Activated T-cell treated with anti-CD3 and anti-CD28 coated beads, Interleukin-2, amount 50 U/mL, for 1 hour (primary cell): Measurements from ENCODE around the gene ARSJ.
"Not testable (repeated sequence)": the region's sequence is repeated elsewhere in the genome, so short reads cannot be mapped to it uniquely, and the experiment has no call there.

ENCODE experiments used
- DNase-seq: peaks from one replicate; pipeline ENCODE4 v3.0.0-alpha.2; 2020

The ARSJ gene

GRCh38 chr4:113979148-113979904 is at the start of gene ARSJ:
ARSJ (minus strand) TSS chr4:113979647; CDS start chr4:113978834, 813 bp downstream.
- DNase-seq, result peak; percentile 28

- DNase-seq, result no peak
Measured at GRCh38 chr4:114028071-114028470, 48.6 kb upstream of the ARSJ start.

- DNase-seq, result no peak
Measured at GRCh38 chr4:114027596-114027995, 48.1 kb upstream of the ARSJ start.

GRCh38 chr4:114026447-114026846 is 47.0 kb upstream of the ARSJ start:
- DNase-seq, result no peak

GRCh38 chr4:114025176-114025777 is 45.8 kb upstream of the ARSJ start:
- no peak for DNase-seq

GRCh38 chr4:114021451-114021850 is 42.0 kb upstream of the ARSJ start:
- DNase-seq, result no peak

- DNase-seq, result no peak
Measured at GRCh38 chr4:114019969-114020358, 40.5 kb upstream of the ARSJ start.

GRCh38 chr4:114019276-114019968 is 40.0 kb upstream of the ARSJ start:
- no peak for DNase-seq

- no peak for DNase-seq
Measured at GRCh38 chr4:114017120-114017917, 37.9 kb upstream of the ARSJ start.

- DNase-seq, result no peak
Measured at GRCh38 chr4:114015444-114015899, 36.0 kb upstream of the ARSJ start.

GRCh38 chr4:114013201-114013600 is 33.8 kb upstream of the ARSJ start:
- not testable (repeated sequence) for DNase-seq

GRCh38 chr4:114012749-114013148 is 33.3 kb upstream of the ARSJ start:
- no peak for DNase-seq

- no peak for DNase-seq
Measured at GRCh38 chr4:114005569-114006442, 26.4 kb upstream of the ARSJ start.

- DNase-seq, result peak; percentile 24
Measured at GRCh38 chr4:114004483-114005226, 25.2 kb upstream of the ARSJ start.

- DNase-seq, result no peak
Measured at GRCh38 chr4:113998531-113998930, 19.1 kb upstream of the ARSJ start.

GRCh38 chr4:113998079-113998478 is 18.6 kb upstream of the ARSJ start:
- no peak for DNase-seq

GRCh38 chr4:113997206-113997605 is 17.8 kb upstream of the ARSJ start:
- no peak for DNase-seq

- no peak for DNase-seq
Measured at GRCh38 chr4:113996599-113997177, 17.2 kb upstream of the ARSJ start.

GRCh38 chr4:113993887-113994286 is 14.4 kb upstream of the ARSJ start:
- DNase-seq, result no peak

GRCh38 chr4:113990886-113991285 is 11.4 kb upstream of the ARSJ start:
- DNase-seq, result no peak

GRCh38 chr4:113987382-113987941 is 8.0 kb upstream of the ARSJ start:
- DNase-seq, result no peak
